ENCODE data around the gene DDR2. TPM values are rescaled to one million over a fixed set of nuclear protein-coding genes. Genes with fewer than 3 reads are reported as not detected.
"Not testable (repeated sequence)": the region's sequence is repeated elsewhere in the genome, so short reads cannot be mapped to it uniquely, and the experiment has no call there.

DDR2 gene
- total RNA-seq = 3.8 and 4.0 TPM in 2 replicates

DNA sequence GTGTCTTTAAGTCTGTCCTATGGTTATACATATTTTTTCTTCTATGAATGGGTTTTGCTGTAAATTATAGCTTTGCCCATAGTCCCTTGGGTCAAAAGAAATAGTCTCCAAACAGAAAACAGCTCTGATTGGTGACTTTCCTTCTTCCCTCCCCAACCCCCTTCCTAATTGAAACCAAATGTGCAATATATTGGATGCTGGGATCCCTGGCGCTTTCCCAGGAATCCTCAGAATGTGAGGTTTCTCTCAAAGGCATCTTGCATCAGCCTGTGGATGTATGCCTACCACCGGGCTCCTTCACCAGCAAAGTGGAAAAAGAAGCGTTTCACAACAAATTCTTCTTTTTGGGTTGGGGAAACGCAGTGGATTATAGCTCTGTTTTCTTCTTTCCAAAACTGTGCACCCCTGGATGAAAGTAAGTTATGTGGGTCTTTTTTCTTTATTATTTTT is at the start of gene DDR2:
DDR2 (plus strand) TSS at position 248 of the 450 bp plus-strand sequence. CDS start 86,600 bp downstream, outside the sequence.
- H3K36me3 ChIP-seq (ENCODE audit: control insufficient read depth, insufficient read depth, low read length) = no peaks in the 10 kb centered on the region
- peak within 1 kb of the TSS; percentile 17 for H3K4me3 ChIP-seq (ENCODE audit: low read depth, low read length)
- TF ChIP-seq, protein P1, sequence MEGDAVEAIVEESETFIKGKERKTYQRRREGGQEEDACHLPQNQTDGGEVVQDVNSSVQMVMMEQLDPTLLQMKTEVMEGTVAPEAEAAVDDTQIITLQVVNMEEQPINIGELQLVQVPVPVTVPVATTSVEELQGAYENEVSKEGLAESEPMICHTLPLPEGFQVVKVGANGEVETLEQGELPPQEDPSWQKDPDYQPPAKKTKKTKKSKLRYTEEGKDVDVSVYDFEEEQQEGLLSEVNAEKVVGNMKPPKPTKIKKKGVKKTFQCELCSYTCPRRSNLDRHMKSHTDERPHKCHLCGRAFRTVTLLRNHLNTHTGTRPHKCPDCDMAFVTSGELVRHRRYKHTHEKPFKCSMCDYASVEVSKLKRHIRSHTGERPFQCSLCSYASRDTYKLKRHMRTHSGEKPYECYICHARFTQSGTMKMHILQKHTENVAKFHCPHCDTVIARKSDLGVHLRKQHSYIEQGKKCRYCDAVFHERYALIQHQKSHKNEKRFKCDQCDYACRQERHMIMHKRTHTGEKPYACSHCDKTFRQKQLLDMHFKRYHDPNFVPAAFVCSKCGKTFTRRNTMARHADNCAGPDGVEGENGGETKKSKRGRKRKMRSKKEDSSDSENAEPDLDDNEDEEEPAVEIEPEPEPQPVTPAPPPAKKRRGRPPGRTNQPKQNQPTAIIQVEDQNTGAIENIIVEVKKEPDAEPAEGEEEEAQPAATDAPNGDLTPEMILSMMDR (IDR thresholded peaks at IDR 0.05; ENCODE audit: insufficient read depth, low read length, poor library complexity, severe bottlenecking) = no peak
- H3K27me3 ChIP-seq (ENCODE audit: control insufficient read depth, insufficient read depth, low read length) = no peaks in the 10 kb centered on the region
- DNase-seq (ENCODE audit: low read depth) = no peak

DNA sequence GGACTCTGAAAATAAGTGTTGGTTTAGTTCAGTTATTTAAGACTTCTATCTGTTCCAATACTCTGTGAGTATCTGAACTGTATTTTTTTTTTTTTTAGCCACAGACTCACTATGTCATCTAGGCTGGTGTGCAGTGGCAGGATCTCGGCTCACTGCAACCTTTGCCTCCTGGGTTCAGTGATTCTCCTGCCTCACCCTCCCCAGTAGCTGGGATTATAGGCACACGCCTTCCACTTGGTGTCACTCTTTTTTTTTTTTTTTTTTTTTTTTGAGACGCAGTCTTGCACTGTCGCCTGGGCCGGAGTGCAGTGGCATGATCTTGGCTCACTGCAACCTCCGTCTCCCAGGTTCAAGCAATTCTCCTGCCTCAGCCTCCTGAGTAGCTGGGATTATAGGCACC is 49.4 kb upstream of the DDR2 start:
- not testable (repeated sequence) for H3K36me3 ChIP-seq (ENCODE audit: control insufficient read depth, insufficient read depth, low read length); DNase-seq (ENCODE audit: low read depth); H3K4me3 ChIP-seq (ENCODE audit: low read depth, low read length); H3K27me3 ChIP-seq (ENCODE audit: control insufficient read depth, insufficient read depth, low read length)

DNA sequence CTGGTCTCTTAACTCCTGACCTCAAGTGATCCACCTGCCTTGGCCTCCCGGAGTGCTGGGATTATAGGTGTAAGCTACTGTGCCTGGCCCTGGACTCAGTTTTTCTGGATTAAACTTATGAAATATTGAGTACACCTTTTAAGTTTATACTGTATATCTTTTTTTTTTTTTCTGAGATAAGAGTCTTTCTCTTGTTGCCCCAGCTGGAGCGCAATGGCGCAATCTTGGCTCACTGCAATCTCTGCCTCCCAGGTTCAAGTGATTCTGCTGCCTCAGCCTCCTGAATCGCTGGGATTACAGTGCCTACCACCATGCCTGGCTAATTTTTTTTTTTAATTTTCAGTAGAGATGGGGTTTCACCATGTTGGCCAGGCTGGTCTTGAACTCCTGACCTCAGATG is 47.2 kb upstream of the DDR2 start:
- not testable (repeated sequence) for H3K4me3 ChIP-seq (ENCODE audit: low read depth, low read length); DNase-seq (ENCODE audit: low read depth); H3K36me3 ChIP-seq (ENCODE audit: control insufficient read depth, insufficient read depth, low read length); H3K27me3 ChIP-seq (ENCODE audit: control insufficient read depth, insufficient read depth, low read length)

DNA sequence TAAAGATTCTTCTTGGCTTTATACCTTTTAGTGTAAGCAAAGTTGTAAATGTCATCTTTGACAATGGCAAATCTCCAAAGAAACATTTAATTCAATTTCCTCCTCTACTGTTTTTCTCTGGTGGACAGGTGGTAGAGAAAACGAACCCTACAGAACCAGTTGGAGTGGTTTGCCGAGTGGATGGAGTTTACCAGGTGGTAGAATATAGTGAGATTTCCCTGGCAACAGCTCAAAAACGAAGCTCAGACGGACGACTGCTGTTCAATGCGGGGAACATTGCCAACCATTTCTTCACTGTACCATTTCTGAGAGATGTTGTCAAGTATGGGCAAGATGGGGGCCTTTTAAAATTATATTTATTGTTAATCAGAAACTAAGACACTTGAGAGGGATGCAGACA is 44.9 kb upstream of the DDR2 start:
- H3K27me3 ChIP-seq (ENCODE audit: control insufficient read depth, insufficient read depth, low read length) = no peaks in the 10 kb centered on the region
- peaks cover 1% of the 10 kb centered on the region for H3K36me3 ChIP-seq (ENCODE audit: control insufficient read depth, insufficient read depth, low read length)
- TF ChIP-seq, protein P1 (IDR thresholded peaks at IDR 0.05; ENCODE audit: insufficient read depth, low read length, poor library complexity, severe bottlenecking) = no peak
- no peak overlapping the region for H3K4me3 ChIP-seq (ENCODE audit: low read depth, low read length)
- no peak for DNase-seq (ENCODE audit: low read depth)

DNA sequence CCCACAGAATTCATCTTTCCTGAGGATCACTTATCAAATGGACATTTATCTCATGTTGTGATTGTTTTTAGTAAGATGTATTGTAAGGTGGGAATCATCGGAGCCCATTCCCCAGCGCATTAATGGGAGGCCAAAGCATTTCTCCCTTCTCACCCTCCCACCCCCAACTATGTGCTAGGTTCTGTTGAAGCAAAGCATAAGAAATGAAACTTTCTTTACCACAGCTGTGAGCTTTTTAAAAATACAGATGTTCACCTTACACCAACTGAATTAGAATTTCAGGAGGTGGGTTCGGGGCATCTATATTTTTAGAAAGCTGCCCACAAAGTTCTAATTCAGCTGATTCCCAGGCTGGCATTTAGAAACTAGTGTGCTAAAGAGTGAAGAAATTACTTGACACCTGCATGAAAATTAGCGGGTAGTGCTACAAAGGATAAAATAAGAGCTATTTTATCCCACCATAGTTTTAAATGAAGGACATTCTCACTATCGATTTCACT is 44.5 kb upstream of the DDR2 start:
- Histone ChIP-seq H3K27me3 (ENCODE audit: control insufficient read depth, insufficient read depth, low read length) (no peaks in the 10 kb centered on the region), H3K4me3 (ENCODE audit: low read depth, low read length) (no peak overlapping the region), H3K36me3 (ENCODE audit: control insufficient read depth, insufficient read depth, low read length) (peaks cover 1% of the 10 kb centered on the region)
- DNase-seq (ENCODE audit: low read depth) = no peak
- TF ChIP-seq, protein P1 (IDR thresholded peaks at IDR 0.05; ENCODE audit: insufficient read depth, low read length, poor library complexity, severe bottlenecking) = no peak

DNA sequence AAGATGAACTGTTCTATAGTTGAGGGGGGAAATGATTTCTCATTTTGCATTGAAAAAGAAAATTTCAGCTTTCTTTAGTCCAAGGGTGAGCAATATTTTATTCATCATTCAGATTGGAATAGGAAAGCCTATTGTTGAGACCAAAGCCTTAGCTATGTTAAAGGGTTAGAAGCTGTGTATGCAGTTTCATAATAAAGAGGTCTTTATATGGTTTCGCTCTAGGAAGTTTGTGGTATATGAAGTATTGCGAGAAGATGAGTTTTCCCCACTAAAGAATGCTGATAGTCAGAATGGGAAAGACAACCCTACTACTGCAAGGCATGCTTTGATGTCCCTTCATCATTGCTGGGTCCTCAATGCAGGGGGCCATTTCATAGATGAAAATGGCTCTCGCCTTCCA is 42.2 kb upstream of the DDR2 start:
- DNase-seq (ENCODE audit: low read depth) = no peak
- no peak overlapping the region for H3K4me3 ChIP-seq (ENCODE audit: low read depth, low read length)
- TF ChIP-seq, protein P1 (IDR thresholded peaks at IDR 0.05; ENCODE audit: insufficient read depth, low read length, poor library complexity, severe bottlenecking) = no peak
- H3K27me3 ChIP-seq (ENCODE audit: control insufficient read depth, insufficient read depth, low read length) = no peaks in the 10 kb centered on the region
- peaks cover 1% of the 10 kb centered on the region for H3K36me3 ChIP-seq (ENCODE audit: control insufficient read depth, insufficient read depth, low read length)

DNA sequence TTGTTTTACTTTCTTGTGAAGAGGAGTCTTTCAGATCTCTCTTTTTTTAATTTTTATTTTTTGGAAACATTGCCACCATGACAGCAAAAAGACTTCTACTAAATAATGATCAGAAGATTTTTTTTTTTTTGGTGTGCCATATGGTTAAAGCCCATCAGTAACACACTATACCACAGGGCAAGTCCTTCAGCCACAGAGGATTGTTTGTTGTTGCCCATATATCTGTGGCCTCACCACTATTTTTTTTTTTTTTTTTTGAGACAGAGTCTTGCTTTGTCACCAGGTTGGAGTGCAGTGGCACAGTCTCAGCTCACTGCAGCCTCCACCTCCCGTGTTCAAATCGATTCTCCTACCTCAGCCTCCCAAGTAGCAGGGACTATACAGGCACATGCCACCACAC is 41.6 kb upstream of the DDR2 start:
- no peak for DNase-seq (ENCODE audit: low read depth)
- no peak overlapping the region for H3K4me3 ChIP-seq (ENCODE audit: low read depth, low read length)
- H3K27me3 ChIP-seq (ENCODE audit: control insufficient read depth, insufficient read depth, low read length) = no peaks in the 10 kb centered on the region
- peaks cover 1% of the 10 kb centered on the region for H3K36me3 ChIP-seq (ENCODE audit: control insufficient read depth, insufficient read depth, low read length)
- TF ChIP-seq, protein P1 (IDR thresholded peaks at IDR 0.05; ENCODE audit: insufficient read depth, low read length, poor library complexity, severe bottlenecking) = no peak
